ENCODE measurements around the gene PHAF1. TPM values are rescaled to one million over a fixed set of nuclear protein-coding genes. Genes with fewer than 3 reads are reported as not detected.

PHAF1 gene
- total and polyA plus RNA-seq, 2 of the 13 experiments (the other 11 are each of a cell fraction or from before 2014, with no cell fraction given) = 48.3 to 174 TPM

- peak; percentile 51; the same call in 1 of the 2 replicates for TF ChIP-seq ZNF333 (CRISPR knock-in tag; IDR thresholded peaks at IDR 0.05; ENCODE audit: borderline replicate concordance)
- TF ChIP-seq ATRX (CRISPR knock-in tag; IDR thresholded peaks at IDR 0.05; ENCODE audit: borderline replicate concordance) = no peak
- TF ChIP-seq ZBTB34 (CRISPR knock-in tag; IDR thresholded peaks at IDR 0.05) = no peak
- TF ChIP-seq ZMYM2 (CRISPR knock-in tag; IDR thresholded peaks at IDR 0.05) = no peak
- TF ChIP-seq TBX3 (IDR thresholded peaks at IDR 0.05; ENCODE audit: borderline replicate concordance) = no peak
- TF ChIP-seq HES4 (CRISPR knock-in tag; IDR thresholded peaks at IDR 0.05; ENCODE audit: borderline replicate concordance) = peak; percentile 95
- TF ChIP-seq SCMH1 (CRISPR knock-in tag; IDR thresholded peaks at IDR 0.05; ENCODE audit: borderline replicate concordance) = no peak
- peak; percentile 92; the same call in 1 of the 2 replicates for TF ChIP-seq KDM5B (CRISPR knock-in tag; IDR thresholded peaks at IDR 0.05; ENCODE audit: borderline replicate concordance)
- TF ChIP-seq REL (CRISPR knock-in tag; conservative IDR thresholded peaks at IDR 0.05) = no peak
- TF ChIP-seq ZMYM3 (CRISPR knock-in tag; IDR thresholded peaks at IDR 0.05) = peak; percentile 88
- peak; percentile 88 for TF ChIP-seq HDAC1 (CRISPR knock-in tag; IDR thresholded peaks at IDR 0.05)
- TF ChIP-seq ZSCAN22 (CRISPR knock-in tag; IDR thresholded peaks at IDR 0.05) = peak; percentile 96
- TF ChIP-seq GMEB1 (CRISPR knock-in tag; IDR thresholded peaks at IDR 0.05; ENCODE audit: borderline replicate concordance) = peak; percentile 84
- no peak; the same call in none of the 2 replicates for TF ChIP-seq MXD3 (CRISPR knock-in tag; IDR thresholded peaks at IDR 0.05)
- TF ChIP-seq ZNF180 (CRISPR knock-in tag; IDR thresholded peaks at IDR 0.05; ENCODE audit: borderline replicate concordance, low read depth) = no peak
- peak; percentile 58; the same call in 1 of the 2 replicates for TF ChIP-seq ARID5B (CRISPR knock-in tag; IDR thresholded peaks at IDR 0.05)
- TF ChIP-seq ZNF883 (CRISPR knock-in tag; IDR thresholded peaks at IDR 0.05; ENCODE audit: not compliant biosample characterization) = peak; percentile 89
- TF ChIP-seq RCOR2 (CRISPR knock-in tag; IDR thresholded peaks at IDR 0.05) = no peak
- peak; percentile 82; the same call in 1 of the 2 replicates for TF ChIP-seq ATF2 (CRISPR knock-in tag; IDR thresholded peaks at IDR 0.05)
- peak; percentile 85 for TF ChIP-seq ARNT2 (CRISPR knock-in tag; IDR thresholded peaks at IDR 0.05; ENCODE audit: low read depth)
- peak; percentile 88 for TF ChIP-seq ZNF225 (CRISPR knock-in tag; IDR thresholded peaks at IDR 0.05)
These were observed 82.4 kb downstream of the PHAF1 start, which contains the start of gene E2F4 (continued) for GRCh38 chr16:67191995-67192681.

Data from HepG2 (cell line).